ENCODE results near the gene VAV3. TPM values are rescaled to one million over a fixed set of nuclear protein-coding genes. Genes with fewer than 3 reads are reported as not detected.

The VAV3 gene
- total and polyA plus RNA-seq, 2 of the 8 experiments (the other 6 are each of a cell fraction or from before 2014, with no cell fraction given): 2.9 to 7.9 TPM

DNA sequence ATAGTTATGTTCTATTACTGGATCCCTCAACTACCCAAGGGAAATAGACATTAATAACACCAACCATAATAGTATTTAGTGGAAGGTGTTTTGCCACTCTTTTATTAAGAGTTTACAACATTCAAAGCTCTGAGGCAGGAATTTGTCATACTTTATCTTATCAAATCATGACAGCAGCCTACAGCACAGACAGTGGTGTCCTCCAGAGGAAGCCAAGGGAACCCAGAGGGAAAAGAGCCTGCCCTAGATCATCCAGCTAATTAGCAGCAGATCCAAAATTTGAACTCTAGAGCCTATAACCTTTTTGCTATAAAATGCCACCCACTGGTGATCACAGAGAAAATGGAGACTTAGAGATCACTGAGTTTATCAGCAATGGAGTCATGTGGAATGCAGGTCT, 18.2 kb downstream of the VAV3 start:
- Histone ChIP-seq H2AFZ (ENCODE audit: low read length) (no peak overlapping the region), H3K4ac (replicated peaks; ENCODE audit: insufficient read length, low read depth, low read length) (no peak overlapping the region), H3K4me3 (ENCODE audit: extremely low read depth in 1 of 4, insufficient read depth in 2 of 4, low read depth in 3 of 4, low read length in 4 of 4) (no peak overlapping the region), H3K9me3 (ENCODE audit: insufficient read depth in 2 of 2, low read depth in 1 of 2, low read length in 1 of 2) (no peaks in the 10 kb centered on the region), H2AK5ac (ENCODE audit: low read depth, low read length) (no peak overlapping the region), H3K36me3 (ENCODE audit: control insufficient read depth in 2 of 4, insufficient read depth in 4 of 4, low read length in 3 of 4) (no peaks in the 10 kb centered on the region), H2BK20ac (ENCODE audit: low read length) (no peak overlapping the region), H4K5ac (ENCODE audit: insufficient read length, low read depth, low read length) (no peak overlapping the region), H3K23ac (ENCODE audit: insufficient read length) (no peak overlapping the region), H3K27me3 (replicated peaks in 1 of 4; ENCODE audit: control insufficient read depth in 3 of 4, extremely low read depth in 1 of 4, insufficient read depth in 3 of 4, low read length in 3 of 4) (no peaks in the 10 kb centered on the region), H4K8ac (ENCODE audit: extremely low read depth, insufficient read depth, low read length) (no peak overlapping the region), H2BK15ac (ENCODE audit: low read length) (no peak overlapping the region), H3K79me1 (ENCODE audit: low read depth, low read length) (no peaks in the 10 kb centered on the region; the same call in 1 of the 2 replicates), H4K20me1 (replicated peaks in 1 of 2; ENCODE audit: control insufficient read depth in 1 of 2, insufficient read depth in 2 of 2, low read length in 2 of 2) (no peaks in the 10 kb centered on the region), H3K14ac (ENCODE audit: insufficient read length) (no peak overlapping the region), H3K18ac (ENCODE audit: extremely low read depth, low read length) (no peak overlapping the region), H3K9ac (replicated peaks in 1 of 4; ENCODE audit: extremely low read depth in 1 of 4, low read depth in 3 of 4, low read length in 3 of 4) (no peak overlapping the region), H3K56ac (replicated peaks; ENCODE audit: insufficient read length, low read depth, low read length) (no peak overlapping the region), H2BK5ac (ENCODE audit: low read depth, low read length) (no peak overlapping the region), H4K91ac (replicated peaks; ENCODE audit: insufficient read length, low read length) (no peak overlapping the region), H3K79me2 (ENCODE audit: control insufficient read depth in 1 of 2, insufficient read depth in 2 of 2, low read length in 2 of 2) (0 out of 4 replicates have a peak, but pooled peaks cover 0 to 2% of the 10 kb centered on the region in 2 experiments), H3K27ac (ENCODE audit: low read depth, low read length) (no peak overlapping the region), H2BK120ac (replicated peaks; ENCODE audit: low read depth, low read length) (no peak overlapping the region), H3K4me2 (ENCODE audit: insufficient read depth in 1 of 2, low read depth in 2 of 2, low read length in 2 of 2) (no peak overlapping the region), H3K4me1 (replicated peaks in 1 of 4; ENCODE audit: control insufficient read depth in 3 of 4, insufficient read depth in 4 of 4, low read length in 3 of 4) (no peaks in the 10 kb centered on the region), H2BK12ac (ENCODE audit: low read depth, low read length) (no peak overlapping the region), H3K23me2 (ENCODE audit: low read depth, low read length) (no peaks in the 10 kb centered on the region; the same call in 1 of the 2 replicates)
- DNase-seq (ENCODE audit: low read depth in 1 of 2, low spot score in 2 of 2): no peak
- ChIA-PET POLR2A (ENCODE audit: partially characterized antibody) (no interaction called here), CTCF (ENCODE audit: partially characterized antibody) (interaction anchor here (1.0 to 2.4 kb wide), 2 partner anchors 18 to 158 kb away, joined by 3 to 6 read pairs; partner anchors contain the start of gene VAV3)
- FAIRE-seq: no peak
- no peak for TF ChIP-seq POLR2AphosphoS5 (IDR thresholded peaks at IDR 0.05; ENCODE audit: low read depth, low read length)
- TF ChIP-seq CTBP2 (IDR thresholded peaks at IDR 0.05; ENCODE audit: borderline replicate concordance, insufficient read depth, insufficient read length, low read length): no peak
